Measurements from ENCODE around the gene ARHGEF3.

GRCh38 chr3:56806407-56806806 lies 4.7 kb upstream of the ARHGEF3 start:
- TF ChIP-seq EZH2phosphoT487 (IDR thresholded peaks at IDR 0.05; ENCODE audit: low read length) (no peak), CTCF (IDR thresholded peaks at IDR 0.05; ENCODE audit: low read length) (no peak)

Data from MM.1S (cell line).